ENCODE results near the gene SLC1A2. TPM values are rescaled to one million over a fixed set of nuclear protein-coding genes. Genes with fewer than 3 reads are reported as not detected.

Gene SLC1A2
- total RNA-seq, 1 experiment from 2014 or later, result 0.50 TPM

GRCh38 chr11:35326266-35326879, 93.0 kb downstream of the SLC1A2 start:
- no peaks in the 10 kb centered on the region for H3K23me2 ChIP-seq (ENCODE audit: insufficient read length, low read depth, low read length, poor library complexity, severe bottlenecking)
- no peak overlapping the region for H3K27ac ChIP-seq (ENCODE audit: insufficient read length, low read depth, low read length)
- H3K9me3 Mint-ChIP-seq, result peaks cover 9 to 10% of the 10 kb centered on the region in 2 experiments; a peak in 4 of 5 replicates
- H3K4me2 ChIP-seq (ENCODE audit: insufficient read depth, insufficient read length, low read length), result no peak overlapping the region
- H2BK20ac ChIP-seq (ENCODE audit: low read depth, low read length, poor library complexity, severe bottlenecking), result no peak overlapping the region
- no peaks in the 10 kb centered on the region for H3K79me2 ChIP-seq (ENCODE audit: insufficient read depth, low read length)
- H3K4ac ChIP-seq (ENCODE audit: low read depth, low read length), result no peak overlapping the region
- no peaks in the 10 kb centered on the region for H4K20me1 ChIP-seq (ENCODE audit: control insufficient read depth, insufficient read depth, insufficient read length)
- no peak overlapping the region for H3T11ph ChIP-seq (ENCODE audit: low read length)
- H2BK12ac ChIP-seq (ENCODE audit: insufficient read length, low read depth, low read length), result no peak overlapping the region
- H4K91ac ChIP-seq (ENCODE audit: insufficient read length, low read depth, low read length), result no peak overlapping the region
- TF ChIP-seq, protein P1, sequence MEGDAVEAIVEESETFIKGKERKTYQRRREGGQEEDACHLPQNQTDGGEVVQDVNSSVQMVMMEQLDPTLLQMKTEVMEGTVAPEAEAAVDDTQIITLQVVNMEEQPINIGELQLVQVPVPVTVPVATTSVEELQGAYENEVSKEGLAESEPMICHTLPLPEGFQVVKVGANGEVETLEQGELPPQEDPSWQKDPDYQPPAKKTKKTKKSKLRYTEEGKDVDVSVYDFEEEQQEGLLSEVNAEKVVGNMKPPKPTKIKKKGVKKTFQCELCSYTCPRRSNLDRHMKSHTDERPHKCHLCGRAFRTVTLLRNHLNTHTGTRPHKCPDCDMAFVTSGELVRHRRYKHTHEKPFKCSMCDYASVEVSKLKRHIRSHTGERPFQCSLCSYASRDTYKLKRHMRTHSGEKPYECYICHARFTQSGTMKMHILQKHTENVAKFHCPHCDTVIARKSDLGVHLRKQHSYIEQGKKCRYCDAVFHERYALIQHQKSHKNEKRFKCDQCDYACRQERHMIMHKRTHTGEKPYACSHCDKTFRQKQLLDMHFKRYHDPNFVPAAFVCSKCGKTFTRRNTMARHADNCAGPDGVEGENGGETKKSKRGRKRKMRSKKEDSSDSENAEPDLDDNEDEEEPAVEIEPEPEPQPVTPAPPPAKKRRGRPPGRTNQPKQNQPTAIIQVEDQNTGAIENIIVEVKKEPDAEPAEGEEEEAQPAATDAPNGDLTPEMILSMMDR (conservative IDR thresholded peaks at IDR 0.05), result no peak
- no peaks in the 10 kb centered on the region for H3K79me1 ChIP-seq (ENCODE audit: insufficient read depth, low read depth, low read length, poor library complexity, severe bottlenecking)
- no peak for DNase-seq
- WGBS (ENCODE audit: extremely low coverage, insufficient read length, low lambda C conversion rate), result no CpG with 5 or more reads among the region's 3 CpGs
- no peak overlapping the region for H2BK5ac ChIP-seq (ENCODE audit: insufficient read length, low read length)
- H3K14ac ChIP-seq (ENCODE audit: insufficient read depth, low read length), result no peak overlapping the region
- no peak overlapping the region for H2BK15ac ChIP-seq (ENCODE audit: low read depth, low read length)
- no peak overlapping the region for H2AK5ac ChIP-seq (ENCODE audit: insufficient read length, low read length)
- H3K4me1 ChIP-seq (ENCODE audit: insufficient read depth, low read length), result peaks cover 5% of the 10 kb centered on the region; the same call in 1 of the 2 replicates
- H4K5ac ChIP-seq (ENCODE audit: insufficient read length, low read depth, low read length), result no peak overlapping the region
- H4K8ac ChIP-seq (replicated peaks; ENCODE audit: insufficient read length, low read depth, low read length), result no peak overlapping the region
- no peak overlapping the region for H3K9ac ChIP-seq (ENCODE audit: extremely low read depth, insufficient read length, low read length)
- no peak overlapping the region for H3K56ac ChIP-seq (ENCODE audit: insufficient read length, low read depth, low read length)
- peaks cover 0 to 6% (median 0%) of the 10 kb centered on the region in 3 experiments; a peak in 4 of 7 replicates for H3K36me3 Mint-ChIP-seq (ENCODE audit: insufficient read depth in 1 of 3, low read depth in 3 of 3)
- no peak overlapping the region for H3K27ac Mint-ChIP-seq
- peaks cover 76% of the 10 kb centered on the region for H3K27me3 Mint-ChIP-seq (ENCODE audit: low read depth)
- no peak overlapping the region for H3K23ac ChIP-seq (ENCODE audit: insufficient read length, low read depth, low read length)
- H3K18ac ChIP-seq (ENCODE audit: insufficient read length, low read depth, low read length), result no peak overlapping the region
- H2BK120ac ChIP-seq (ENCODE audit: low read depth, low read length, poor library complexity, severe bottlenecking), result no peak overlapping the region
- peaks cover 8% of the 10 kb centered on the region; the same call in 1 of the 2 replicates for H3K27me3 ChIP-seq (ENCODE audit: insufficient read depth, low read length)
- H3K9me3 ChIP-seq (ENCODE audit: control insufficient read depth, low read depth, low read length), result no peaks in the 10 kb centered on the region
- no peak overlapping the region for H3K4me3 Mint-ChIP-seq
- H3K4me1 Mint-ChIP-seq, result peaks cover 25 to 28% of the 10 kb centered on the region in 2 experiments
- H2AFZ ChIP-seq (ENCODE audit: low read length), result no peak overlapping the region

All from H9 (cell line).